ENCODE measurements around the gene MTCH1. TPM values are rescaled to one million over a fixed set of nuclear protein-coding genes. Genes with fewer than 3 reads are reported as not detected.

Gene MTCH1
- total RNA-seq, 1 experiment from 2014 or later = 161 TPM

GRCh38 chr6:37033819-37034795 lies 48.1 kb upstream of the MTCH1 start (continued):
- no peak for TF ChIP-seq POLR2AphosphoS5 (IDR thresholded peaks at IDR 0.05; ENCODE audit: low read depth, low read length)
- TF ChIP-seq ATF3 (IDR thresholded peaks at IDR 0.05) = no peak
- no peak for TF ChIP-seq SIN3A (IDR thresholded peaks at IDR 0.05; ENCODE audit: low read depth)
- no peak for TF ChIP-seq JUND (IDR thresholded peaks at IDR 0.05)
- TF ChIP-seq EGR1 (IDR thresholded peaks at IDR 0.05; ENCODE audit: low read depth) = no peak
- no peak for TF ChIP-seq REST (IDR thresholded peaks at IDR 0.05; ENCODE audit: low read depth)
- no peak for TF ChIP-seq CEBPB (IDR thresholded peaks at IDR 0.05; ENCODE audit: low read depth)

GRCh38 chr6:37033255-37033654 lies 47.3 kb upstream of the MTCH1 start:
- ChIA-PET POLR2A (interaction anchor here (1.7 kb wide), 1 partner anchor 9 kb away, joined by 3 read pairs; no protein-coding TSS in a partner anchor), CTCF (interaction anchor here (1.3 to 1.6 kb wide), 2 partner anchors 18 to 177 kb away, joined by 3 to 8 read pairs; no protein-coding TSS in a partner anchor), RAD21 (ENCODE audit: low non-redundant PET in 1 of 2, low total read pairs in 2 of 2, uncharacterized antibody in 2 of 2, unreplicated experiment in 2 of 2) (no interaction called here)
- Histone ChIP-seq H3K9ac (ENCODE audit: low read length) (no peak overlapping the region), H3K27me3 (ENCODE audit: insufficient read depth, low read length) (no peaks in the 10 kb centered on the region), H3K9me2 (ENCODE audit: insufficient read depth) (no peaks in the 10 kb centered on the region), H2AFZ (ENCODE audit: low read depth, low read length, poor library complexity, severe bottlenecking) (no peak overlapping the region), H3K27ac (ENCODE audit: low read depth, low read length) (no peak overlapping the region), H3K36me3 (ENCODE audit: control insufficient read depth in 1 of 2, insufficient read depth in 2 of 2, low read length in 2 of 2) (no peaks in the 10 kb centered on the region), H3K4me3 (replicated peaks in 1 of 2; ENCODE audit: low read depth in 1 of 2, low read length in 2 of 2) (no peak overlapping the region), H3K4me2 (ENCODE audit: low read length) (no peak overlapping the region), H3K79me2 (ENCODE audit: insufficient read depth, low read length) (no peaks in the 10 kb centered on the region), H4K20me1 (ENCODE audit: insufficient read depth) (no peaks in the 10 kb centered on the region), H3K4me1 (ENCODE audit: control insufficient read depth in 1 of 2, insufficient read depth in 2 of 2, low read length in 2 of 2) (peaks cover 3 to 18% of the 10 kb centered on the region in 2 experiments; a peak in 3 of 4 replicates), H3K9me3 (ENCODE audit: control insufficient read depth in 1 of 2, insufficient read depth in 1 of 2, low read depth in 1 of 2, low read length in 2 of 2) (peaks cover 0 to 6% of the 10 kb centered on the region in 2 experiments; a peak in 1 of 4 replicates)
- ATAC-seq (no peak), DNase-seq (ENCODE audit: low read depth, low spot score) (no peak)
- intact Hi-C loops (cut with micrococcal nuclease) = no loop called here
- no TSS peak for BruUV-seq (replicated peaks)
- TF ChIP-seq SIN3A (IDR thresholded peaks at IDR 0.05; ENCODE audit: low read depth) = no peak
- TF ChIP-seq YY1 (IDR thresholded peaks at IDR 0.05; ENCODE audit: extremely low read depth, insufficient replicate concordance, low read depth, low read length) = no peak
- TF ChIP-seq FOSL1 (IDR thresholded peaks at IDR 0.05; ENCODE audit: low read depth) = no peak
- 0 out of 2 replicates have a peak, but pooled peaks have one; percentile 19 for TF ChIP-seq MAX (IDR thresholded peaks at IDR 0.05)

All from HCT116 (cell line).